ENCODE data around the gene NUDCD3. TPM values are rescaled to one million over a fixed set of nuclear protein-coding genes. Genes with fewer than 3 reads are reported as not detected.

NUDCD3 gene
- total RNA-seq, 4 donors from 2014 or later, result 54.3 to 101 (median 64.4) TPM

DNA sequence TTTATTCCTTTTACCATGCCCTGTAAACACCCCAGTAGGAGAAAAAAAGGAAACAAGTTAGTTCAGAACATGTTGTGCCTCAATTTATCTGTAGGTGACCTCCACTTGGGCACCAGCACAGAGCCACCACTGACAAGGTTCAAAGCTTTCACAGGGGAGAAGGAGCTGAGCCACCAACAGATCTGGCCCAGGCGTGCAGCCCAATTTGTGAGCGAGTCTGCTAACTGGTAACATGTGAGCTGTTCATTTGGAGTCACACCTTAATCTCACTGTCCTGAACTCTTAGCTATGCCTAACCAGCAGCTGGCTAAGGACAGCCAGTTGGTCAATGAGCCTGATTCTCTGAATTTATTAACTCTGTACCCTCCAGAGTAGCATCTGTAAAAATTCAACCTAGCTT lies 86.7 kb downstream of the NUDCD3 start:
- H3K4me1 ChIP-seq, result peaks cover 3% of the 10 kb centered on the region
- no peak overlapping the region for H3K27ac ChIP-seq
- H3K36me3 ChIP-seq, result peaks cover 46% of the 10 kb centered on the region
- no peak overlapping the region for H3K4me3 ChIP-seq
- WGBS, result 81% methylated on average over 2 of the region's 2 CpGs
- no peak for DNase-seq (ENCODE audit: low spot score in 2 of 2)
- TF ChIP-seq EP300 (IDR thresholded peaks at IDR 0.05) (no peak), POLR2A (IDR thresholded peaks at IDR 0.05) (no peak), POLR2AphosphoS5 (IDR thresholded peaks at IDR 0.05) (no peak)
- TF ChIP-seq, protein P1, sequence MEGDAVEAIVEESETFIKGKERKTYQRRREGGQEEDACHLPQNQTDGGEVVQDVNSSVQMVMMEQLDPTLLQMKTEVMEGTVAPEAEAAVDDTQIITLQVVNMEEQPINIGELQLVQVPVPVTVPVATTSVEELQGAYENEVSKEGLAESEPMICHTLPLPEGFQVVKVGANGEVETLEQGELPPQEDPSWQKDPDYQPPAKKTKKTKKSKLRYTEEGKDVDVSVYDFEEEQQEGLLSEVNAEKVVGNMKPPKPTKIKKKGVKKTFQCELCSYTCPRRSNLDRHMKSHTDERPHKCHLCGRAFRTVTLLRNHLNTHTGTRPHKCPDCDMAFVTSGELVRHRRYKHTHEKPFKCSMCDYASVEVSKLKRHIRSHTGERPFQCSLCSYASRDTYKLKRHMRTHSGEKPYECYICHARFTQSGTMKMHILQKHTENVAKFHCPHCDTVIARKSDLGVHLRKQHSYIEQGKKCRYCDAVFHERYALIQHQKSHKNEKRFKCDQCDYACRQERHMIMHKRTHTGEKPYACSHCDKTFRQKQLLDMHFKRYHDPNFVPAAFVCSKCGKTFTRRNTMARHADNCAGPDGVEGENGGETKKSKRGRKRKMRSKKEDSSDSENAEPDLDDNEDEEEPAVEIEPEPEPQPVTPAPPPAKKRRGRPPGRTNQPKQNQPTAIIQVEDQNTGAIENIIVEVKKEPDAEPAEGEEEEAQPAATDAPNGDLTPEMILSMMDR (IDR thresholded peaks at IDR 0.05), result no peak
- H3K9me3 ChIP-seq, result no peaks in the 10 kb centered on the region
- no peaks in the 10 kb centered on the region for H3K27me3 ChIP-seq

DNA sequence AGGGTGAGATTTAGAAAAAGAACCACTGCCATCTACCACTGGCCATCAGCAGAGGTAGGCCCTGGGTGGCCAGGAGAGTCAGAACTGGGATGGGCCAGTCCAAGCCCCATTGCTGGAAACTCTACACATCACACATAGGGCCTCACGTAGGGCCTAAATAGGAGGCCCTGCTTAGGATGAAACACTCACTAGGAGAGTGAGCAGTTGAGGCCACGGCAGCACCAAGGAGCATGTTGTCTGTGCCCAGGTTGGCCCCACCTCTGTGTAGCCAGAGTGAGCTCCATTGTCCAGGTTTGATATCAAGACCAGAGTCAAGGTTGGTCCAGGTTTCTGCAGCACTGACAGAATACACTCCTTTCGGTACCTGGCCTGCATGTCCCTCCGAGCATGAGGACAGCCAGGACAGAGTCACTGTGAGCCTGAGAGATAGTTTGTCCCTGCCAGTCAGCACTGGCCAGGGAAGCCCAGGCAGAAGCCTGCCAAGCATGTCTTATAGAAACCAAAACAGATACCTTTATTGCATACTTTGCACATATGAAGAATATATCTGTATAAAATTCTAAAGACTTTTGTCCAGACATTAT lies 87.2 kb downstream of the NUDCD3 start:
- DNase-seq (ENCODE audit: low spot score in 2 of 2), result no peak
- no peaks in the 10 kb centered on the region for H3K9me3 ChIP-seq
- TF ChIP-seq, protein P1 (IDR thresholded peaks at IDR 0.05), result no peak
- no peak for TF ChIP-seq POLR2A (IDR thresholded peaks at IDR 0.05)
- H3K27me3 ChIP-seq, result no peaks in the 10 kb centered on the region
- WGBS, result 100% methylated on average over 3 of the region's 4 CpGs
- no peaks in the 10 kb centered on the region for H3K4me1 ChIP-seq
- H3K27ac ChIP-seq, result no peak overlapping the region
- no peak overlapping the region for H3K4me3 ChIP-seq
- H3K36me3 ChIP-seq, result peaks cover 46% of the 10 kb centered on the region

DNA sequence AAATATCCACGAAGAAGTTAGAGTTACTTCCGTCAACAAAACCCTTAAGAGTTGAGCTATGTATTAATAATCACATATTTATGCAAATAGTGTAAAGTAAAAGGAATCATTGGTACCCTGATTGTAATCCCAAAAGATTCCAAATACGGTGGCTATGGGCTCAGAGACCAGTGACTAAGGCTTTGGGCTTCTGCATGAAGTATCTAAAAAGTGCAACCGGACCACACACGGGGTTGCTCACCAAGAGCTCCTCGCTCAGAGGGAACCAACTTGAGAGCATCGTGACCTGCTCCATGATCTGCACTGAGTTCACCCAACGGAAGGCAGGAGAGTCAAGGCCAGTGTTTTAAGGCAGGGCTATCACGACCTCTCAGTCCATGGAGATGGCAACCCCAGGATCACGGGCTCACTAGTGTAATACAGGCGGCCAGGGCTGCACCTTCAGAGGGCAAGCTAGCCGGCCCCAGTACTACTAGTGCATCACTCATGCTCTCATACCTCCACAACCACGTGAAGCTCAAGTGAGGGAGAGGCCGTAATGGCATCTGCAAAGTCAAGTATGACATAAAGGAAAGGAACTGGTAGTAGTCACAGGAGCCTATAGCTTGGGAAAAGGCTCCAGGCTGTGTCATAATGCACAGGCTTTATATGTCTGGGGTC lies 87.9 kb downstream of the NUDCD3 start:
- H3K4me1 ChIP-seq, result no peaks in the 10 kb centered on the region
- H3K36me3 ChIP-seq, result peaks cover 51% of the 10 kb centered on the region
- H3K4me3 ChIP-seq, result no peak overlapping the region
- TF ChIP-seq EP300 (IDR thresholded peaks at IDR 0.05) (no peak), POLR2AphosphoS5 (IDR thresholded peaks at IDR 0.05) (no peak), POLR2A (IDR thresholded peaks at IDR 0.05) (no peak)
- TF ChIP-seq, protein P1 (IDR thresholded peaks at IDR 0.05), result no peak
- WGBS, result 95% methylated on average over 14 of the region's 14 CpGs
- no peak for DNase-seq (ENCODE audit: low spot score in 2 of 2)
- H3K27ac ChIP-seq, result no peak overlapping the region
- H3K27me3 ChIP-seq, result no peaks in the 10 kb centered on the region
- H3K9me3 ChIP-seq, result no peaks in the 10 kb centered on the region

DNA sequence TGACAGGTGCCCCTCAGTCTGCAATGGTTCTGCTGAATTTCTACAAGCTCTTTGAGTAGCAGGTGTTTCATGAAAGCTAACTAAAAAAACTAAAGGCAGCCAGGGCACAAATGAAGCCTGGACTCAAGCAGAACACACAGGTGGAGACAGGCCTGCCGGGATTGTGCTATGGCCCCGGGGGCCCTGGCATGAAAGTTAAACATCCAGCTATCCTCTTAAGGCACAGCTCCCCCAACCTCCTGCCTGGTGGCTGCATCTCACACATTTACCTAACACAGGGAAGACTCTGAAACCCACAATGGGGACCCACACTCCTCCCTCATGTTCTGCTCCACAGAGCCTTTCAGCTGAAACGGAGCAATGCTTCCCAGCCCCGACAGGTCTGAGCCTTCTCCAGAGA lies 88.8 kb downstream of the NUDCD3 start:
- Histone ChIP-seq H3K36me3 (peaks cover 49% of the 10 kb centered on the region), H3K9me3 (no peaks in the 10 kb centered on the region), H3K4me3 (no peak overlapping the region), H3K27me3 (no peaks in the 10 kb centered on the region), H3K27ac (no peak overlapping the region), H3K4me1 (no peaks in the 10 kb centered on the region)
- no peak for DNase-seq (ENCODE audit: low spot score in 2 of 2)
- WGBS, result 81% methylated on average over 4 of the region's 4 CpGs
- no peak for TF ChIP-seq POLR2AphosphoS5 (IDR thresholded peaks at IDR 0.05)
- no peak for TF ChIP-seq EP300 (IDR thresholded peaks at IDR 0.05)
- no peak for TF ChIP-seq POLR2A (IDR thresholded peaks at IDR 0.05)
- TF ChIP-seq, protein P1 (IDR thresholded peaks at IDR 0.05), result no peak

DNA sequence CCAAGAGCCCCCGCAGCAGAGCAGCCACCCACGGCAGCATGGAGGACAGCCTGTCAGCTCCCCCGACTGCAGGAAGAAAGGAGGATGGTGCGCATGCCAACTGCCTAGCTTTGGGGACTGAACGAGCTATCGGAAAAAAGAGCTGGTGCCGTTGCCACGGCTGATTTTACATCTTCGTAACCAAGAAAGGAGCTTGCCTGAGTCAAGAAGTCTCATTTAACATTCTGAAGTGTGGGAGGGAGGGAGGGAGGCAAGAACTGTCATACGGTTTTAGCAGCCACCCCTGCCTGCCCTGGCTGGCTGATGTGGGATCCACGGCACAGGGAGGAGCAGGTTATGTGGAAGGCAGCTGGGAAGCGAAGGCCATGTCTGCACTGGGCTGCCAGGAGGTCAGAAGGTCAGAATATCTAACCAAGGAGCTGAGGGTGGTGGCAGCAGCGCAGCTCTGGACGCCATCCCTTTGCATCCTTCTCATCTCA lies 90.4 kb downstream of the NUDCD3 start:
- no peaks in the 10 kb centered on the region for H3K9me3 ChIP-seq
- TF ChIP-seq EP300 (IDR thresholded peaks at IDR 0.05) (no peak), POLR2AphosphoS5 (IDR thresholded peaks at IDR 0.05) (no peak), POLR2A (IDR thresholded peaks at IDR 0.05) (no peak)
- TF ChIP-seq, protein P1 (IDR thresholded peaks at IDR 0.05), result no peak
- DNase-seq (ENCODE audit: low spot score in 2 of 2), result no peak
- H3K36me3 ChIP-seq, result peaks cover 45% of the 10 kb centered on the region
- 94% methylated on average over 12 of the region's 14 CpGs for WGBS
- H3K27me3 ChIP-seq, result no peaks in the 10 kb centered on the region
- H3K4me3 ChIP-seq, result no peak overlapping the region
- H3K27ac ChIP-seq, result no peak overlapping the region
- no peaks in the 10 kb centered on the region for H3K4me1 ChIP-seq

Data from suprapubic skin (tissue), 4 donors.